AG04449 (cell line): ENCODE data around the gene CDH13.
A peak's percentile ranks its signal among the peaks of the same experiment; 100 is the strongest.

Experiments used
- CTCF ChIA-PET: fragments of 350-600 bp; formaldehyde crosslinking; extraction: SDS; loops from one replicate; lab custom pipeline; 2021; ENCODE audit warnings: antibody characterized with exemption; lab: Yijun Ruan, JAX
- POLR2A ChIA-PET: fragments of 400-600, 350-600 bp; formaldehyde crosslinking; extraction: SDS; loops from one replicate; lab custom pipeline; 2020; ENCODE audit warnings: antibody characterized with exemption, inconsistent platforms; lab: Yijun Ruan, JAX
- DNase-seq: peaks from one replicate; pipeline ENCODE4 v3.0.0-alpha.2; 2010; ENCODE audit warnings: low read depth, low spot score
- H3K4me3 ChIP-seq: 2 replicates; pipeline ENCODE4 v1.5.1; 2011; ENCODE audit warnings: low read depth, mild to moderate bottlenecking, control low read depth, low read length
- TF ChIP-seq, protein P1 (sequence below): IDR thresholded peaks from one replicate; pipeline ENCODE4 v1.5.1; 2011; ENCODE audit warnings: mild to moderate bottlenecking, moderate library complexity, low read length, control low read depth, inconsistent platforms; ENCODE audit not compliant: insufficient read depth; ENCODE audit errors: missing control alignments

Gene CDH13

DNA sequence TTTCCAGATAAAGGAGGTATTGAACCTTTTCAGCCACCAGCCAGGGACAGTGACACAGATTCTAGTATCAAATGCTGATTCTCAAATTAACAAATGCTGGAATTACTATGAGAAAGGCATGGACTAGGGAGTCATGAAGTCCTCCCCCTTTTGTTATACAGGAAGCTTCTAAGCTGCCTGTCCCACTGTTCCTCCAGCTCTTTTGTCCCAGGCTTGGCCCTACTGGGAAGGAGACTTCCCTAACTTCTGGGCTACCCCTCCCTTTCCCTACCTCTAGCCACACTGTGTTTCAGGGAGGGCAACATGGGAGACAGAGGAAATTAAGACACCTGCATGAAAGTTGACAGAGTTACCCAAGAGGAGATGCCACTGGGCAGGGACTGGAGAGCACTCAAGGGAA lies 192.5 kb downstream of the CDH13 start:
- DNase-seq = no peak
- H3K4me3 ChIP-seq = no peak overlapping the region
- ChIA-PET CTCF (no interaction called here), POLR2A (no interaction called here)
- TF ChIP-seq, protein P1, sequence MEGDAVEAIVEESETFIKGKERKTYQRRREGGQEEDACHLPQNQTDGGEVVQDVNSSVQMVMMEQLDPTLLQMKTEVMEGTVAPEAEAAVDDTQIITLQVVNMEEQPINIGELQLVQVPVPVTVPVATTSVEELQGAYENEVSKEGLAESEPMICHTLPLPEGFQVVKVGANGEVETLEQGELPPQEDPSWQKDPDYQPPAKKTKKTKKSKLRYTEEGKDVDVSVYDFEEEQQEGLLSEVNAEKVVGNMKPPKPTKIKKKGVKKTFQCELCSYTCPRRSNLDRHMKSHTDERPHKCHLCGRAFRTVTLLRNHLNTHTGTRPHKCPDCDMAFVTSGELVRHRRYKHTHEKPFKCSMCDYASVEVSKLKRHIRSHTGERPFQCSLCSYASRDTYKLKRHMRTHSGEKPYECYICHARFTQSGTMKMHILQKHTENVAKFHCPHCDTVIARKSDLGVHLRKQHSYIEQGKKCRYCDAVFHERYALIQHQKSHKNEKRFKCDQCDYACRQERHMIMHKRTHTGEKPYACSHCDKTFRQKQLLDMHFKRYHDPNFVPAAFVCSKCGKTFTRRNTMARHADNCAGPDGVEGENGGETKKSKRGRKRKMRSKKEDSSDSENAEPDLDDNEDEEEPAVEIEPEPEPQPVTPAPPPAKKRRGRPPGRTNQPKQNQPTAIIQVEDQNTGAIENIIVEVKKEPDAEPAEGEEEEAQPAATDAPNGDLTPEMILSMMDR = no peak

DNA sequence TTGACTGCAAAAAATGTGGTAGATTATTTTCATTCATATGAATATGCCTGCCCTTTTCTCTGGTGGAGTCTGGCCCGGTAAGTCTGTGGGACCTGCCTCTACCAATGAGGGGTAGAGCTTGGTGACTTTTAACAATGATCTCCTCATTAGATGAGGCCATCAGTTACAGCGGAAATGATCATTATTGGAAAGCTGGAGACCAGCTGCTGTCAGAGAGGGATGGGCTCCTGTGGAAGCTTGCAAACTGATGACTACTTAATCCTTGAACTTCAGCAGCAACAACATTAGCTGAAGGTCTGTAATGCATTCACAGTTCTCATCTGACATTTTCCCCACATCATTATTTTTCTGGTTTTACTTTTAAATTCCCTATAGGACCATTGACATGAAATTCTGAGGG lies 194.1 kb downstream of the CDH13 start:
- TF ChIP-seq, protein P1 = no peak
- POLR2A ChIA-PET = no interaction called here
- no peak overlapping the region for H3K4me3 ChIP-seq
- CTCF ChIA-PET = interaction anchor here (1.1 kb wide), 1 partner anchor 293 kb away, joined by 3 read pairs; no protein-coding TSS in a partner anchor
- no peak for DNase-seq

DNA sequence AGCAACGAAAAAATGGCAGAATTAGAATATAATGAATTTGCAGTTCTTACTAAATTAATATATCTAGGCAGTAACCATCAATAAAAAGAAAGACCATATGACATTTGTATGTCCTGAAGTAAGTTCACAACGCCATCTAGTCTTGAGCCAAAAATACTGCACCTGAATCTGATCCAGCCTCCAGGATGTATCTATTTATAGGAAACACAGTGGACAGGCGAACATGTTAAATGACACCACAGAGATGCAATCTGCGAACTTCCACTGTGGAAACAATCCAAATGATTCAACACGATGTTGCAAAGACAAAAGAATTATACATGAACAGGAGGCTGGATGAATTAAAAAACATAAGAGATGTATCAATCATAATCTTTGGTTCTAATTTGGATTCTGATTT lies 197.6 kb downstream of the CDH13 start:
- H3K4me3 ChIP-seq = no peak overlapping the region
- ChIA-PET CTCF (no interaction called here), POLR2A (no interaction called here)
- TF ChIP-seq, protein P1 = no peak
- DNase-seq = no peak

DNA sequence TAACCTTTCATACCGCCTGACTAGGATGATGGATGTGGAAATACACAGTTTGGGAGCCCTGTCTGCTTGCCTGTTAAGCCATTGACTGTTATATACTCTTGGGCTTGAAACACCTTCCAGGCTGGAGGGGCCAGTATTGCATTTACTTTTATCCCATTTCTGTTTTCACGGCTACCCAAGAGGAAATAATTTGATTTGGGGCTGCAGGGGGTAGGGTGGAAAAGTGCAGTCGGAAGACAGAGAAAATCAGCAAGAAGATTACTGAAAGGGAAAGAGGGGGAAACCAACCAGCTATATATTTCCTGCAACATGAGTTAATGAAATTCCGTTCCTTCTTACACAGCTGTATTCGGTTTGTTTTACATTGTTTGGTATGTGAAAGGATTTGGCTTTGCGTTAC lies 202.5 kb downstream of the CDH13 start:
- ChIA-PET POLR2A (no interaction called here), CTCF (no interaction called here)
- H3K4me3 ChIP-seq = no peak overlapping the region
- DNase-seq = no peak
- TF ChIP-seq, protein P1 = no peak

DNA sequence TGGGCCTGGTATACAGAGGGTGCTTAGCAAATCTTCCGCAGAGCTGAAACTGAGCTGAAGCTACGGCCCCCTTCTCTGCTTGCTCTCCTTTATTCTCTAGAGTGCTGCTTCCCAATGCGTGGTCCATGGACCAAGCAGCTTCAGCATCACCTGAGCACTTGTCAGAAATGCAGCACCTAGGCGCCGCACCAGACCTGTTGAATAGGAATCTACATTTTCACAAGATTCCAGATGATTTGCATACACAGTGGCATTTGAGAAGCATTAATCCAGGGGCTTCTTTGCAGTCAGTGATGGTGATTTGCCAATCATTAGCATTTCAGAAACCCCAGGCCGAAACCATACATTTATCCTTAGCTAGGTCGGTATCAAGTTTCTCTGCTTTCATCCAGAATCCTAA lies 204.2 kb downstream of the CDH13 start:
- no peak for DNase-seq
- ChIA-PET CTCF (no interaction called here), POLR2A (no interaction called here)
- no peak overlapping the region for H3K4me3 ChIP-seq
- TF ChIP-seq, protein P1 = no peak

DNA sequence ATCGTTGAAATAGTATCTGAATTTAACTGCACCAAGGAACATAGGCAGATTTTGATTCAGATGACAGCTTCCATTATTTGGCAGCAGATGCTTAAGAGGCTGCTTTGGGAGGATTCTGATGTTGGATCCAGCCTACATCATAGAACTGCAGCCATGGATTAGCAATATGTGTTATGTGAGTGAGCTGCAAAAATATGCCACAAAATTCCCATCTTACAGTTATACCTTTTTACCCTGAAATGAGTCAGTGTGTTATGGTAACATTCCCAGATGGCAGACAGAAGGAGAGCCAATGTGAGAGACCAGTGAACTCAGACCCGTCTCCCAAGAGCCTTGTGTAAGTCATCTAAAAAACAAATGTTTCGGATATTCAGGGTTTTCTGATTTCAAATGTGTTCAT lies 206.1 kb downstream of the CDH13 start:
- peak; percentile 63 for DNase-seq
- H3K4me3 ChIP-seq = no peak overlapping the region
- TF ChIP-seq, protein P1 = no peak
- POLR2A ChIA-PET = no interaction called here
- CTCF ChIA-PET = interaction anchor here (0.8 kb wide), 1 partner anchor 229 kb away, joined by 3 read pairs; no protein-coding TSS in a partner anchor
